Tibial artery (tissue), 4 donors: ENCODE data around the gene EIF4A3.
"Not testable (repeated sequence)": the region's sequence is repeated elsewhere in the genome, so short reads cannot be mapped to it uniquely, and the experiment has no call there.

Experiments used
- DNase-seq, 2 donors: peaks; one replicate each; pipeline ENCODE4 v3.0.0-alpha.2; 2019
- H3K27ac ChIP-seq, 2 donors: fragments of 200-600 bp; sonication (generic) in 1 of 2; 1 replicate in 1 of 2; 2 replicates in 1 of 2; pipeline ENCODE4 v1.5.1; 2018 to 2019; ENCODE audit warnings: mild to moderate bottlenecking in 1 of 2
- H3K27me3 ChIP-seq, 2 donors: fragments of 200-600 bp; sonication (generic) in 1 of 2; one replicate each; pipeline versions ENCODE4 v1.5.1 to v1.6.0; 2016 to 2019
- H3K36me3 ChIP-seq, 3 donors: fragments of 200-600 bp; sonication (generic) in 2 of 3; one replicate each; pipeline ENCODE4 v1.5.1; 2016 to 2019; ENCODE audit warnings: mild to moderate bottlenecking in 2 of 3
- H3K4me1 ChIP-seq, 4 donors: fragments of 200-600 bp; sonication (generic) in 2 of 4; 1 replicate in 3 of 4; 2 replicates in 1 of 4; pipeline ENCODE4 v1.5.1; 2016 to 2019
- H3K4me3 ChIP-seq, 2 donors: fragments of 200-600 bp; sonication (generic) in 1 of 2; 1 replicate in 1 of 2; 2 replicates in 1 of 2; pipeline ENCODE4 v1.5.1; 2018 to 2019; ENCODE audit warnings: mild to moderate bottlenecking in 2 of 2
- H3K9me3 ChIP-seq, 3 donors: fragments of 200-600 bp; sonication (generic) in 1 of 3; one replicate each; pipeline ENCODE4 v1.5.1; 2016 to 2019
- CTCF ChIP-seq, 2 experiments: fragments of 200-600 bp in 1 of 2; fragments of 450-650 bp in 1 of 2; IDR thresholded peaks; one replicate each; pipeline ENCODE4 v1.5.1; 2017 to 2019; ENCODE audit warnings: antibody characterized with exemption in 2 of 2, mild to moderate bottlenecking in 1 of 2, moderate library complexity in 1 of 2
- intact Hi-C: fragments of 100-400 bp; cut with DNase I; formaldehyde crosslinking; loops from one replicate; pipeline ENCODE4 v1.15.0; 2023; ENCODE audit warnings: low total_unique reads

Gene EIF4A3

DNA sequence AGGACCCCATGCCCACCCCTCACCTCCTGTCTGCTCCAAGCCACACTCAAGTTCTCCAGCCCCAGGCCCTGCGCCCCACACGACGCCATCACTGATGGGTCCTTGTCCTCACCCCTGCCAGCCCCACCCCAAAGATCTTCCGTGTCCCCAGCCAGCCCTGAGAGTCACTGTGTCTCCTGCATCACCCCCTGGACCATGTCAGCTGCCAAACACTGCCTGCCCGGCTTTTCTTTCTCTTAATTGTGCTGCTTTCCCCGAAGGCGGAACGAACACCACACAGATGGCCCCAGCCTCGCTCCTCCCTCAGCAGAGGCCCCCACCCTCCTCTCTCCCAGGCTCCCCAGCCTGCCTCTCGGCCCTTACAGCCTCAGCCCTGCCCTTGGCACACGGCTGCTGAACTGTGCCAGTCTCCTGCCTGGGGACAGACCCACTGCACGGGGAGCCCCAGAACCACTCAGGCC, 50.3 kb downstream of the EIF4A3 start:
- intact Hi-C loops, result no loop called here
- Histone ChIP-seq H3K9me3 (no peaks in the 10 kb centered on the region), H3K4me1 (peaks cover 0 to 11% (median 4%) of the 10 kb centered on the region in 4 donors), H3K36me3 (no peaks in the 10 kb centered on the region), H3K4me3 (no peak overlapping the region), H3K27me3 (no peaks in the 10 kb centered on the region), H3K27ac (no peak overlapping the region)
- TF ChIP-seq CTCF (IDR thresholded peaks at IDR 0.05), result no peak
- no peak for DNase-seq

- H3K4me3 ChIP-seq, result no peak overlapping the region
- peaks cover 0 to 9% (median 4%) of the 10 kb centered on the region in 4 donors for H3K4me1 ChIP-seq
- no peaks in the 10 kb centered on the region for H3K36me3 ChIP-seq
- no peaks in the 10 kb centered on the region for H3K9me3 ChIP-seq
- no peaks in the 10 kb centered on the region for H3K27me3 ChIP-seq
- no peak overlapping the region for H3K27ac ChIP-seq
- no peak for DNase-seq
- intact Hi-C loops, result no loop called here
- no peak for TF ChIP-seq CTCF (IDR thresholded peaks at IDR 0.05)
These were observed 51.0 kb downstream of the EIF4A3 start for GRCh38 chr17:80095844-80096475.

DNA sequence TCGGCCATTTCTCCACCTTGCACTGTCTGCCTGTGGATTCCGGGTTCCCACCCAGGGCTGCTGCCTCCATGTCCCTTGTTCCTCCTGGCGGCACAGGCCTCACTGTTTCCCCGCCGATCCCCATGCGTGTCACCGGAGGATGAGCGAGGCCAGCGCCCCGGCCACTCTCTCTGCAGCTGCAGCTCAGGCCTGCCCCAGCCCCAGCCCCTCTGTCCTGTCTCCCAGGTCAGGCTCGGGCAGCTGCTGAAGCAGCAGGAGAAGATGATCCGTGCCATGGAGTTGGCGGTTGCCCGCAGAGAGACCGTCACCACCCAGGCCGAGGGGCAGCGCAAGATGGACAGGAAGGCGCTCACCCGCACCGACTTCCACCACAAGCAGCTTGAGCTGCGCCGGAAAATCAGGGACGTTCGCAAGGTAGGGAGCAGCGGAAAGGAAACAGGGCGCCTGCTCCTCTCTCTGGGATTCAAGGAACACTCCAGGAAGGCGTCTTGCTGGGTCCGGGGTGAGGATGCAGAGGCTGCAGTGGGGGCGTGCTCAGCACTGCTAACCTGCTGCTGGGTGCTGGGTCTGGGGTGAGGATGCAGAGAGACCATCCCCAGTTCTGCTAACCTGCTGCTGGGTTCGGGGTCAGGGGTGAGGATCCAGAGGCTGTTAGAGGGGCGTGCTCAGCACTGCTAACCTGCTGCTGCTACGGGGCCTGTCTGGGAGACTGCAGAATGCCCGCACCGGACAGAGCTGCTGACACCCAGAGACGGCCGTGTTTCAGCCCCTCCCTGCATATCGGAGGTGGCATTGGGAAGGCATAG, 51.7 kb downstream of the EIF4A3 start:
- no peak overlapping the region for H3K27ac ChIP-seq
- no peaks in the 10 kb centered on the region for H3K27me3 ChIP-seq
- no peaks in the 10 kb centered on the region for H3K36me3 ChIP-seq
- TF ChIP-seq CTCF (IDR thresholded peaks at IDR 0.05), result no peak
- no peak overlapping the region for H3K4me3 ChIP-seq
- H3K9me3 ChIP-seq, result no peaks in the 10 kb centered on the region
- intact Hi-C loops, result no loop called here
- peaks cover 0 to 3% (median under 1%) of the 10 kb centered on the region in 4 donors for H3K4me1 ChIP-seq
- no peak for DNase-seq

GRCh38 chr17:80092959-80093358, 54.0 kb downstream of the EIF4A3 start:
- no peak overlapping the region for H3K27ac ChIP-seq
- H3K9me3 ChIP-seq, result no peaks in the 10 kb centered on the region
- peaks cover 0 to 7% (median 0%) of the 10 kb centered on the region in 3 donors for H3K36me3 ChIP-seq
- intact Hi-C loops, result no loop called here
- H3K4me3 ChIP-seq, result no peak overlapping the region
- no peaks in the 10 kb centered on the region for H3K27me3 ChIP-seq
- DNase-seq, result peak in 1 of 2 donors; percentile 40
- no peak for TF ChIP-seq CTCF (IDR thresholded peaks at IDR 0.05)
- H3K4me1 ChIP-seq, result no peaks in the 10 kb centered on the region

DNA sequence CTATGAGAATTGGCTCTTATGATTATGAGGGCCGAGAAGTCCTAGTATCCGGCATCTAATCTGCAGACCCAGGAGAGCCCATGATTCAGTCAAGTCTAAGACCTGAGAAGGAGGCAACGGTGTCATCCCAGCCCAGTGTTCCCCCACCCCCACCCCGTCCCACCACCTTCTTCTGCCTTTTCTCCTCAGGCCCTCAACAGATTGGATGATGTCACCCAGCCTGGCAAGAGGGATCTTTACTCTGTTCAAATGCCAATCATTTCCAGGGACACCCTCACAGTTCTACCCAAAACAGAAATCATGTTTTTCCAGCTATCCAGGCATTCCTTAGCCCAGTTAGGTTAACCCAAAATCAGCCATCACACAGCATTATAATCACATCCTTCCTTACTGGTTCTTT, 55.6 kb downstream of the EIF4A3 start:
- Histone ChIP-seq H3K4me1 (no peaks in the 10 kb centered on the region), H3K9me3 (no peaks in the 10 kb centered on the region), H3K27ac (no peak overlapping the region), H3K36me3 (peaks cover 0 to 7% (median 0%) of the 10 kb centered on the region in 3 donors), H3K27me3 (no peaks in the 10 kb centered on the region), H3K4me3 (no peak overlapping the region)
- intact Hi-C loops, result no loop called here
- DNase-seq, result no peak
- TF ChIP-seq CTCF (IDR thresholded peaks at IDR 0.05), result no peak

GRCh38 chr17:80090164-80090563, 56.8 kb downstream of the EIF4A3 start:
- H3K36me3 ChIP-seq, H3K27me3 ChIP-seq, H3K4me1 ChIP-seq, H3K9me3 ChIP-seq, intact Hi-C loops, H3K4me3 ChIP-seq, H3K27ac ChIP-seq, DNase-seq: not testable (repeated sequence)
